OCI-LY7 (cell line): ENCODE results near the gene KTN1.

Experiments
- CTCF ChIP-seq: fragments of 200-600 bp; sonication (generic); conservative IDR thresholded peaks from 2 replicates; pipeline ENCODE4 v1.5.1; 2014; ENCODE audit warnings: mild to moderate bottlenecking, antibody characterized with exemption, low read length, moderate library complexity, mixed read lengths
- EZH2phosphoT487 ChIP-seq: fragments of 200-600 bp; sonication (generic); IDR thresholded peaks from 2 replicates; pipeline ENCODE4 v1.6.1; 2018; ENCODE audit warnings: low read depth, borderline replicate concordance, mild to moderate bottlenecking, mixed run types, antibody characterized with exemption, low read length, moderate library complexity, mixed read lengths

- TF ChIP-seq CTCF (no peak), EZH2phosphoT487 (no peak)
Measured at GRCh38 chr14:55724736-55725135, 144.7 kb downstream of the KTN1 start.
